Measurements from ENCODE around the gene SOD3.

Gene SOD3

GRCh38 chr4:24805067-24805466, 9.7 kb downstream of the SOD3 start:
- peak; percentile 18 for DNase-seq

- DNase-seq: no peak
These were observed 10.2 kb downstream of the SOD3 start for GRCh38 chr4:24805566-24805965.

GRCh38 chr4:24806206-24806990, 11.0 kb downstream of the SOD3 start:
- no peak for DNase-seq

GRCh38 chr4:24807611-24808010, 12.2 kb downstream of the SOD3 start:
- no peak for DNase-seq

GRCh38 chr4:24808261-24808660, 12.9 kb downstream of the SOD3 start:
- no peak for DNase-seq

GRCh38 chr4:24808955-24809354, 13.6 kb downstream of the SOD3 start:
- no peak for DNase-seq

GRCh38 chr4:24809376-24809775, 14.0 kb downstream of the SOD3 start:
- DNase-seq: no peak

- DNase-seq: no peak
These were observed 14.5 kb downstream of the SOD3 start for GRCh38 chr4:24809815-24810405.

- DNase-seq: no peak
These were observed 15.7 kb downstream of the SOD3 start for GRCh38 chr4:24810871-24811631.

GRCh38 chr4:24813732-24814131, 18.4 kb downstream of the SOD3 start:
- no peak for DNase-seq

- DNase-seq: no peak
These were observed 21.4 kb downstream of the SOD3 start for GRCh38 chr4:24816797-24817196.

GRCh38 chr4:24820541-24820940, 25.2 kb downstream of the SOD3 start:
- no peak for DNase-seq

GRCh38 chr4:24824720-24825119, 29.3 kb downstream of the SOD3 start:
- no peak for DNase-seq

GRCh38 chr4:24831637-24832036, 36.3 kb downstream of the SOD3 start:
- DNase-seq: no peak

GRCh38 chr4:24835696-24836095, 40.3 kb downstream of the SOD3 start:
- no peak for DNase-seq

- DNase-seq: no peak
These were observed 41.4 kb downstream of the SOD3 start for GRCh38 chr4:24836661-24837242.

- no peak for DNase-seq
These were observed 42.0 kb downstream of the SOD3 start for GRCh38 chr4:24837336-24837735.

- DNase-seq: no peak
These were observed 42.4 kb downstream of the SOD3 start for GRCh38 chr4:24837781-24838180.

- no peak for DNase-seq
These were observed 45.0 kb downstream of the SOD3 start for GRCh38 chr4:24840362-24840761.

GRCh38 chr4:24840826-24841543, 45.6 kb downstream of the SOD3 start:
- DNase-seq: no peak

- no peak for DNase-seq
These were observed 47.0 kb downstream of the SOD3 start for GRCh38 chr4:24842356-24842755.

GRCh38 chr4:24843096-24843495, 47.7 kb downstream of the SOD3 start:
- DNase-seq: no peak

GRCh38 chr4:24845132-24845531, 49.8 kb downstream of the SOD3 start:
- no peak for DNase-seq

Data from NCI-H1417 treated with DMSO at 0.1 percent for 48 hours (cell line).